Fibroblast of the conjunctiva (primary cell): Measurements from ENCODE around the gene HEMK1.

Source experiments
- DNase-seq: peaks from one replicate; pipeline ENCODE4 v3.0.0-alpha.2; 2010; ENCODE audit warnings: low read depth

HEMK1 gene

DNA sequence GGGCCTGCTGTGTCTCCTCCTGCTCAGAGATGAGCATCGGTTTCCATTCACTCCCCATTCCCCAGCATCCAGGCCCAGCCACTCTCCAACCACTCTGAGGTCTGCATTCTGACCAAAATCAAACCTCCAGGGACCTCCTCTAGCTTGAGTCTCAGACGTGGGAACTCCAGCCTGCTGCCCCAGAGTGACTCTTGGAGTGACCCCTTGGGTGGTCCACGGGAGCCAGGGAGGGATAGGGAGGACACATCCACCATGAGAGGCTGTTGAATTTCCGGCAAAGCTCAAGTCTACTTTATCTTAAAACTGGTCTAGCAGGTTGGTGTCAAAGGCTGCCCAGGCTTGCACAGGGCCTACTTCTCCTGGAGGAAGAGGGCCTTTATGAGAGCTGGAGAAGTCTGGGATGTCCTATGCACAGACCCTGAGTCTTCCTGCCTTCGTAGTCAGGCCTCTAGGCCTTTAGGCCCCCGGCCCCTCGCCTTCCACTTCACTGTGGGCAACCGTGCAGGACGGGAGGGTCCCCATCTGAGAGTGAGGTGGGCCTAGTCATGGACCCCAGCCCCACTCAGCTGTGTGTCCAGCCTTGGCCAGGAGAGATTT lies 33.4 kb downstream of the HEMK1 start:
- no peak for DNase-seq

DNA sequence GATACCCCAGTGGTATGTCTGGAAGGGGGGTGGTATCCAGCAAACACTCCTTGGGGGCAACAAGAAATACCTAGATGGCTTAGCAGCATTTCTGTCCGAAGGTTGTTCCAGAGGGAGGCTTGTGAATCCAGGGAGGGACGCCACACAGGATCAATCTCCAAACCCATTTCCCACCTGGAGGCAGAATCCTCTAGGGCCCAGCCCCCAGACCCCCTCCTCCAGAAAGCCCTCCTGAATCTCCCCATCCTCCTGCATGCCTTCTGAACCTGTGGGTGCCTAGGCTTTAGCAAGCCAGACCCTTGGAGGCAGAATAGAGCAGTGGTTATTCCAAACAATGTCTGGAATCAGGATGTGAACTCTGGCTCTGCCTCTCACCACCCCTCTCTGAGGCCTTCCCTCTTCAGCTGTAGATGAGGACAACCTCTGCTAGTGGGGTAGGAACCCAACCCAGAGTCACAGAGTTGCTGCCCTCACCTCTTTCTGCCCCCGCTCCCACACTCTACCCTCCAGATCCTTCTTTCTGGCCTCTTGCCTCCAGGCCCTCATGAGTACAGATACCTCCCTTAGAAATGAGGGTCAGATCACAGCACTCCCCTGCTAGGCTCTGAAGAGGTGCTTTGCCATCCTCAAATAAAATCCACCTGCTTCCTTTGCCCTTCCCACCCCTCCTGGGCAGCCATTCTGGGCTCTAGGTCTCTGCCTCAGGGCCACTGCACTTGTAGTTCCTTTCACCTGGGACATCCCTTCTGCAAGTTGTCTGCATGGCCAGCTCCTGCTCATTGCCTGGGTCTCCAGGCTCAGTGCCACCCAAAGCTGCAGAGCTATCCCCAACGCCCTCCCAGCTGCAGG lies 34.2 kb downstream of the HEMK1 start:
- no peak for DNase-seq

GRCh38 chr3:50604110-50604621 lies 34.8 kb downstream of the HEMK1 start:
- no peak for DNase-seq

- DNase-seq, result no peak
Measured at GRCh38 chr3:50604628-50605588, 35.6 kb downstream of the HEMK1 start.

- no peak for DNase-seq
Measured at GRCh38 chr3:50605901-50606326, 36.6 kb downstream of the HEMK1 start.

DNA sequence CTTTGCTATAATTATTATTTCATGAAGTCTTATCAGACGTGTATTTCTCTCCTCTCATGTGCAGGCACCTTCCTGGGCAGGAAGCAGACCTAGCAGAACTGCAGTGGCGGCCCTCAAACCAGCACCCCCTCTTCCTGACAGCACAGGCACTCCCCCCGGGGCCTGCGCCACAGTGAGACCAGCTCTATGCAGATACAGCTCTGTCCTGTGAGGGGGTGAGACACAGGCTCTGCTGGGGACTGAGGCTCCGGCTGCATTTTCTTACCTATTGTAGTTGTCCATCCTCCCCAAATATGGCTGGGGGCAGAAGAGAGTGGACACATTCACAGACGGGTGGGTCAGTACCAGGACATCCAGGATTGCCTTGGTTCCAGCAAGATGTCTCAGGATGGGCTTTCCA lies 37.3 kb downstream of the HEMK1 start:
- no peak for DNase-seq

DNA sequence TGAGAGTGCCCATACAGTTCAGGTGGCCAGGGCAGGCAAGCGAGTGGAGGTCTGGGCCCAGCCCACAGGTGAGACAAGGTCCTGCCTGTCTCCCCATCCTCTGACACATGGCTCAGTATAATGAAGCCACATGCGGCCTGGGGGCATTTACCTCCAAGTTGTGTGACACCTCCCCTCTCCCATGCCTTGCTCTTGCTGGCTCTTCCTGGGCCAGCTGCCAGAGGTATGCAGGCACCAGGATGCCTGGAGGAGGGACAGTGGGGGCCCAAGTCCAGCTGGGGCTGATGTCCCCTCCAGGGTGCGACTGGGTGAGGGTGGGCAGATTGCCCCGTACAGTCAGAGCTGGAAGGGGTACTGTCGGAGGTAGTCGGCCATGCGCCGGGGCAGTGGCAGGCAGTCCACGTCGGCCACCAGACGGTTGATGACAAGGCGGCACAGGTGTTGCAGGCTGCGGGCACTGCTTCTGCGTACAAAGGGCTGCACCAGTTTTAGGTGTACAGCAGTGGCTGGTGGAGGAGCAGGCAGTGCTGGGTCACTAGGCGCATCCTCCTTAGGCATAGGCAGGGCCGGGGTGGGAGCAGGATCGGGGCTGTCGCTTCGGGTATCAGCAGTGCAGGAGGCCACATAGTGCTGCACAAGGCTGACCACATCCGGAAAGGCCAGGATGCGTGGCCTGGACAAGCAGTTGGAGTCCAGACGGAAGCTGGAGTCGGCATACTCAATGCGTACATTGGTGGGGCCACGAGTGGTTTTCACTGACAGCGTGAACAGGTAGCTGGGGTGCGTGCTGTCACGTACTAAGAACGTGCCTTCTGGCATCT lies 38.2 kb downstream of the HEMK1 start:
- no peak for DNase-seq

- no peak for DNase-seq
Measured at GRCh38 chr3:50608278-50608677, 39.0 kb downstream of the HEMK1 start.

DNA sequence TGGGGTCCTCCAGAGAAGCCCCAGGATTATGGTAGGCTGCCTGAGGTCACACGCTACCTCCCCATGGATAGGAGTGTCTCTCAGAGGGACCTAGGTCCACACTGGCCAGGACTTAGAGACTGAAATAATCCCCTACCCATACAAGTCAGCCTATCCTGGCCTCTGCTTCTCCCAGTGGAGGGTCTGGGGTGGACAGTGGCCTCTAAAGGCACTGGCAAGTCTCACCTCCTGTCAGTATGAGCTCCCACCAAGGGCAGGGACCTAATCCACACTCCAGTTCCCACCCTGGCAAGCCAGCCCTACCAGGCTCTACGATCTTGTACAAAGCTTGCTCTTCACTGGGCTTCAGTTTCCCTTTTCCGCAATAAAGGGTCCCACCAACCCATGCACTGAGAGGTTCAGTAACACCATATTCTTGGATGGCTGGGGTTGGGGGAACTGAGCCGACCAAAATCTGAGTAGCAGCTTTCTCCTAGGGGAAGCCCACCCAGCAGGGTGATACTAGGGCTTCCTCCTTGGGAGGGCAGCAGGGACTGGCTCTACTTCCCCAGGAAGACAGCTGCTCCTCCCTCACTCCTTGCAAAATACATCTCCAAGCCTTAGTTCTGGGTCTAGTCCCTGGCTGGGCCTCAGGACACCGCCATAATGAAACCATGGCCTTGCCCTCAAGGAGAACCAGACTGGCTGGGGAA lies 39.9 kb downstream of the HEMK1 start:
- DNase-seq, result no peak

DNA sequence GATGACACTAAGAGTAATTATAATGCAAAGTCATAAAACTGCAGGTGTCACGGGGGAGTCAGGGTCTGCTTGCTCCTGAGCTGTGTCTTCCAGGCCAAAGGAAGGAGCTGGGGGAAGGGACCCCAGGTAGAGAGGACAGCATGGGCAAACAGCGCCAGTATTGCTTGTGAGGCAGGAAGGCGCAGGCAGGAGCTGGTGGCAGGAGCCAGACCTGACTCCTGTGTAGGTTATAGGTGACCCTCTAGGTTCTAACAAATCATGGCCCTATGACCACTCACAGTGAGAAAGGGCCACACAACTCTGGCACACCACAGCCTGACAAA lies 40.4 kb downstream of the HEMK1 start:
- no peak for DNase-seq

GRCh38 chr3:50610181-50610971 lies 41.1 kb downstream of the HEMK1 start:
- DNase-seq, result no peak

GRCh38 chr3:50610992-50611463 lies 41.7 kb downstream of the HEMK1 start:
- DNase-seq, result no peak

GRCh38 chr3:50611464-50612233 lies 42.3 kb downstream of the HEMK1 start, which contains the start of gene CISH:
Gene CISH (minus strand): TSS chr3:50611774. CDS start chr3:50611650, 124 bp downstream.
- DNase-seq, result peak; percentile 75

DNA sequence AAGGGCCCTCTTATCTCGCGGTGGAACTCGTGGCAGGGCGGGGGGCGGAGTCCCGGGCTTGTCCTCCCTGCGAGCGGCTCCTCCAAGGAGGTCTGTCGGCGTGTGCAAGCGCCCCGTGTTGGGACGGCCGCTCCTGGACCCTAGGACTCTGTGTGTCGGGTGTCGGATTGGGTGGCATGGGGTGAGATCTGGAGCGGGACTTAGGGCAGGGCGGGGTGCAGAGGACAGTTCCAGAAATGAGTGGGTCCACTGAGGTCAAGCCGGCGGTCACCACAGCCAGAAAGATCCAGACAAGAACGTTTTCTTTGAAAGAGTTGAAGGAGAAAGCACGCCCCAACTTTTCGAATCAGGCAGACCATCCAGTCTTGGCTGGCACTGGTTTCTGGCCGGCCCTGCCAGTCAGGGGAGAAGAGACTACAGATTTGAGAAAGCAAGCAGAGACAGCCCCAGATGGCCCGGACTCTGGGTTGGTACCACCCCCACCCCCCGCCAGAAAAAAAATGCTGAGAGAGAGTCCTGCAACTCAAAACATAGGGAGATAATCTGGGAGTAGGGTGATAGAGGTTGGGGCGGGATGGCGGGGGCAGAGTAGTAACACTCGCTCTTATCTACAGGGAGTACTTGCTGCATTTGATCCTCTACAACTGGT lies 43.0 kb downstream of the HEMK1 start:
- no peak for DNase-seq

DNA sequence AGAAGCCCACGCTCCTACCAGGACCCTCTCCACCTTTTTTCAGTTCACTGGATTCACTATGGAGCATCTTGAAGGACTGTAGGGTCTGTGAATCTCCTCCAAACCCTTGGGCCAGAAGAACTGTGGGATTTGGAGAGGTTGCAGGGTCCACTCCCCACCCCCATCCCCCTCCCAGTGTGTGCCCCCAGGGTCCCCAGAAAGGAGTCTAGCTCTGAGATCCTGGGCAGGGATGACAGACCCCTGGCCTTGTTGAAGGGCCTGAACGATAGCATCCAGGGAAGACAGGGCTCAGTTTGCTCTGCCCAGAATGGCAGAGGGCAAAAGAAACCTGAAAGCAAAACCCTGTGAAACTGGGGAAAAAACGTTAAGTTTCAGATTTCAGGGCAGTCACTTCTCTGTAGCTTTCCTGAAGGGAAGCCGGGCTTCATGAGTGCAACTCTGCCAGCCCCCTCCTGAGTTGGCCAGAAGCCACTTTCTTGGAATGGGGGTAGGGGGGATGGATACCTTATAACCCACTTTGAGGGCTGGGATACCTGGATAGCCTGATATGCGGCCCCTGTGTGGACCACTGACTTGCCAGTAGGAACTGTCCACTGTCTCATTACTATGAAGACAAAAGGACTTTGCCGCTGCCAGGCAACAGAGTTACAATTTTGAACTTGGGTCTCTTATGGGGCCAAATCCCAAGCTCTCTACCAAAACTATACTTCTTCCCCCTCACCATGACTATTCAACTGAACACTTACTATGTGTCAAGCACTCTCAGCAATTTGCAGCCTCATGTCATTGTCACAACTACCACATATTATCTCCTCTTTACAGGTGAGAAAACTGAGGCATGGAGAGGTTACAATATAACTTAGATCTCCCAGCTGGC lies 43.9 kb downstream of the HEMK1 start:
- DNase-seq, result no peak

DNA sequence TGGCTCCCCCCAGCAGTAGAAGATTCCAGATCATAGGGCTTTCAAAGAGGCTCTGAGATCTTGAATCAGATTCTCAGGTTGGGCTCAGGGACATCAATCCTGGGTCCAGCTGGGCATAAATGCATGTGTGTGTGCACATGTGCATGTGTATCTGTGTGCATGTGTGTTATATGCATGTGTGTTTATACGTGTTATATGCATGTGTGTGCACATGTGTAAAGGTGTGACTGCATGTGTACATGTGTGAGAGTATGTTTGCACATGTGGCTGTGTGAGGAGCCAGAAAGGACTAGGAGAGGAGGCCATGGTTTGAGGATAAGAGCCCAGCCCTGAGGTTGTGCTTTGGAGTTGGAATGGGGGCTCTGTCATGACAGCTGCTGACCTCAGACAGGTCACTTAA lies 45.9 kb downstream of the HEMK1 start:
- DNase-seq, result no peak

DNA sequence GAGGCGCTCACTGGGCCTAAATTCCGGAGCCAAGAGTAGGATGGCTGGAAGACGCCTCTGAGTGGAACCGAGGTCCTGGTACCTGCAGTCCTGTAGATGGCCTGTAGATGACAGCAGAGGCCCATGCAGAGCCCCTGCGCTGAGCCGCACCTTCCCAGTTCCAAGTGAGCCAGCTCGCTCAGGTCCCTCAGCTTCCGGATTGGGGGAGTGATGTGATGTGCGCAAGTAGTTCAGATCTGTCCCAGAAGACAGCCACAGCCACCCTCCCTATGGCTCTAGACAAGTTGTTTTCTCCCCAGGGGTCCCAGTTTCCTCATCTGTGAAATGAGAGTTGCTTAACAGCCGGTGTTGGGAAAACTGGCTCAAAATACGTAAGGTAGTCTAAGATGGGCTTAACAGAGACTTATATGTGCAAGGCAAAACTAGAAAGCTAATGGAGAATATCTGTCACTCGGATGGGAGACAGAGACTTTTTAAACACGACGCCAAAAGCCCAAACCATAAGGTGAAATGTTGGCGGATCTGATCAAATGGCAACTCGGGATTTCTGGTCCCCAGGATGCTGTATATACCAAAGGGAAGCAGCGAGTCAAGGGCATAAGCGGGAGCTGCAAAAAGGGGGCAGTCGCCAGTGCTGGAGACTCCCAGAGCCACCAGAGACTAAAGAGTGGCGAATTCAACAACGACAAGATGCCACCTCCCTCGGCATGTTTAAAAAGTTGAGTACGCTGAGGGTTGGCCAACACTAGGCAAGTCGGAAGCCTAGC lies 46.9 kb downstream of the HEMK1 start:
- peak; percentile 77 for DNase-seq
